AG04449 (cell line): ENCODE measurements around the gene CCDC3.

Source experiments
- CTCF ChIA-PET: fragments of 350-600 bp; formaldehyde crosslinking; extraction: SDS; loops from one replicate; lab custom pipeline; 2021; ENCODE audit warnings: antibody characterized with exemption; lab: Yijun Ruan, JAX
- POLR2A ChIA-PET: fragments of 400-600, 350-600 bp; formaldehyde crosslinking; extraction: SDS; loops from one replicate; lab custom pipeline; 2020; ENCODE audit warnings: antibody characterized with exemption, inconsistent platforms; lab: Yijun Ruan, JAX
- DNase-seq: peaks from one replicate; pipeline ENCODE4 v3.0.0-alpha.2; 2010; ENCODE audit warnings: low read depth, low spot score
- H3K4me3 ChIP-seq: 2 replicates; pipeline ENCODE4 v1.5.1; 2011; ENCODE audit warnings: low read depth, mild to moderate bottlenecking, control low read depth, low read length
- CTCF ChIP-seq: IDR thresholded peaks from one replicate; pipeline ENCODE4 v1.5.1; 2011; ENCODE audit warnings: mild to moderate bottlenecking, moderate library complexity, low read length, control low read depth, inconsistent platforms; ENCODE audit not compliant: insufficient read depth; ENCODE audit errors: missing control alignments

Gene CCDC3

GRCh38 chr10:13026873-13027272 lies 25.4 kb upstream of the CCDC3 start:
- DNase-seq = no peak
- TF ChIP-seq CTCF = no peak
- ChIA-PET POLR2A (no interaction called here), CTCF (no interaction called here)
- no peak overlapping the region for H3K4me3 ChIP-seq

GRCh38 chr10:13023754-13024153 lies 22.2 kb upstream of the CCDC3 start:
- H3K4me3 ChIP-seq = no peak overlapping the region
- CTCF ChIA-PET = interaction anchor here (1.6 kb wide), 1 partner anchor 51 kb away, joined by 4 read pairs; no protein-coding TSS in a partner anchor
- POLR2A ChIA-PET = no interaction called here
- no peak for TF ChIP-seq CTCF
- no peak for DNase-seq

GRCh38 chr10:13019280-13019679 lies 17.8 kb upstream of the CCDC3 start:
- CTCF ChIA-PET = no interaction called here
- POLR2A ChIA-PET = no interaction called here
- TF ChIP-seq CTCF = no peak
- no peak for DNase-seq
- no peak overlapping the region for H3K4me3 ChIP-seq

GRCh38 chr10:13018171-13018570 lies 16.7 kb upstream of the CCDC3 start:
- peak; percentile 4 for DNase-seq
- no peak for TF ChIP-seq CTCF
- ChIA-PET CTCF (no interaction called here), POLR2A (no interaction called here)
- H3K4me3 ChIP-seq = no peak overlapping the region

GRCh38 chr10:13016886-13017285 lies 15.4 kb upstream of the CCDC3 start:
- CTCF ChIA-PET = no interaction called here
- H3K4me3 ChIP-seq = no peak overlapping the region
- POLR2A ChIA-PET = no interaction called here
- no peak for DNase-seq
- TF ChIP-seq CTCF = no peak

GRCh38 chr10:13016426-13016825 lies 14.9 kb upstream of the CCDC3 start:
- CTCF ChIA-PET = no interaction called here
- DNase-seq = no peak
- TF ChIP-seq CTCF = no peak
- POLR2A ChIA-PET = no interaction called here
- no peak overlapping the region for H3K4me3 ChIP-seq
